Natural killer cell (primary cell): ENCODE data around the gene LAPTM5. TPM values are rescaled to one million over a fixed set of nuclear protein-coding genes. Genes with fewer than 3 reads are reported as not detected.
A peak's percentile ranks its signal among the peaks of the same experiment; 100 is the strongest.

Experiments used
- ATAC-seq, 3 donors: fragments of 150-1000 bp in 2 of 3; fragments of 200-7000 bp in 1 of 3; cut with Tn5 transposase; 1 replicate in 1 of 3; 2 replicates in 2 of 3; pipeline ENCODE4 v1.10.0; 2021; ENCODE audit warnings: mild to moderate bottlenecking in 2 of 3, moderate library complexity in 2 of 3
- DNase-seq, 2 donors: peaks; one replicate each; pipeline versions ENCODE4 v3.0.0 to v3.0.0-alpha.2; 2013 to 2021; ENCODE audit warnings: mixed read lengths in 1 of 2
- H3K27ac ChIP-seq: one replicate; pipeline ENCODE4 v1.5.1; 2013; ENCODE audit warnings: mild to moderate bottlenecking, low read length
- H3K27me3 ChIP-seq: one replicate; pipeline ENCODE4 v1.6.1; 2013; ENCODE audit warnings: low read length; ENCODE audit not compliant: control insufficient read depth, insufficient read depth
- H3K36me3 ChIP-seq: one replicate; pipeline ENCODE4 v1.6.1; 2013; ENCODE audit warnings: low read length; ENCODE audit not compliant: control insufficient read depth, insufficient read depth
- H3K4me1 ChIP-seq: one replicate; pipeline ENCODE4 v1.6.1; 2013; ENCODE audit warnings: low read length; ENCODE audit not compliant: control insufficient read depth, insufficient read depth
- H3K4me3 ChIP-seq: one replicate; pipeline ENCODE4 v1.5.1; 2013; ENCODE audit warnings: low read length
- H3K9me3 ChIP-seq: one replicate; pipeline ENCODE4 v1.6.1; 2013; ENCODE audit warnings: low read length; ENCODE audit not compliant: control insufficient read depth, insufficient read depth
- H3K27ac Mint-ChIP-seq, 2 donors: one replicate each; pipeline ENCODE4 v1.8.0; 2022; ENCODE audit warnings: mild to moderate bottlenecking in 2 of 2, mixed read lengths in 2 of 2, moderate library complexity in 1 of 2
- H3K27me3 Mint-ChIP-seq, 2 donors: one replicate each; pipeline ENCODE4 v1.8.0; 2022; ENCODE audit warnings: low read depth in 2 of 2, mixed read lengths in 2 of 2
- H3K36me3 Mint-ChIP-seq: one replicate; pipeline ENCODE4 v1.8.0; 2022; ENCODE audit warnings: mixed read lengths
- H3K4me1 Mint-ChIP-seq, 2 donors: one replicate each; pipeline ENCODE4 v1.8.0; 2022; ENCODE audit warnings: mixed read lengths in 2 of 2
- H3K4me3 Mint-ChIP-seq: one replicate; pipeline ENCODE4 v1.8.0; 2022; ENCODE audit warnings: mild to moderate bottlenecking, moderate library complexity, mixed read lengths
- H3K9me3 Mint-ChIP-seq, 2 donors: one replicate each; pipeline ENCODE4 v1.8.0; 2022; ENCODE audit warnings: mixed read lengths in 2 of 2
- WGBS: methylation state at CpG from one replicate; pipeline ENCODE4 v1.1.7; 2013; ENCODE audit warnings: missing lambda C conversion rate; ENCODE audit not compliant: insufficient coverage; 5-methylcytosine and 5-hydroxymethylcytosine counted together
- intact Hi-C: fragments of 100-400 bp; cut with micrococcal nuclease; formaldehyde crosslinking; loops from one replicate; pipeline ENCODE4 v1.14.2; 2022
- total RNA-seq, 4 donors: library from RNA; stranded (reverse); fragments of 120-200 nt in 1 of 4; gene quantifications; one replicate each; pipeline versions ENCODE4 v1.2.3 to v1.2.4, GENCODE V29; 2013 to 2022
- TF ChIP-seq, protein P1 (sequence below): fragments of 200-600 bp; IDR thresholded peaks from one replicate; pipeline ENCODE4 v1.8.0; 2022; ENCODE audit warnings: antibody characterized with exemption

LAPTM5 gene
- total RNA-seq, 3 donors from 2014 or later (not counting 1 experiment from before 2014, with no cell fraction given) = 520 to 674 (median 533) TPM

- Mint-ChIP-seq H3K27ac (peak overlapping the region; percentile 72 to 83), H3K27me3 (no peaks in the 10 kb centered on the region), H3K4me1 (peaks cover 36 to 44% of the 10 kb centered on the region in 2 donors), H3K4me3 (no peak overlapping the region), H3K9me3 (no peaks in the 10 kb centered on the region), H3K36me3 (peaks cover 8% of the 10 kb centered on the region)
- Histone ChIP-seq H3K9me3 (no peaks in the 10 kb centered on the region), H3K27me3 (no peaks in the 10 kb centered on the region), H3K4me1 (peaks cover 39% of the 10 kb centered on the region), H3K27ac (peak overlapping the region; percentile 42), H3K36me3 (peaks cover 34% of the 10 kb centered on the region), H3K4me3 (no peak overlapping the region)
- ATAC-seq (no peak), DNase-seq (no peak)
- 72% methylated on average over 23 of the region's 23 CpGs for WGBS
- intact Hi-C loops = no loop called here
- TF ChIP-seq, protein P1, sequence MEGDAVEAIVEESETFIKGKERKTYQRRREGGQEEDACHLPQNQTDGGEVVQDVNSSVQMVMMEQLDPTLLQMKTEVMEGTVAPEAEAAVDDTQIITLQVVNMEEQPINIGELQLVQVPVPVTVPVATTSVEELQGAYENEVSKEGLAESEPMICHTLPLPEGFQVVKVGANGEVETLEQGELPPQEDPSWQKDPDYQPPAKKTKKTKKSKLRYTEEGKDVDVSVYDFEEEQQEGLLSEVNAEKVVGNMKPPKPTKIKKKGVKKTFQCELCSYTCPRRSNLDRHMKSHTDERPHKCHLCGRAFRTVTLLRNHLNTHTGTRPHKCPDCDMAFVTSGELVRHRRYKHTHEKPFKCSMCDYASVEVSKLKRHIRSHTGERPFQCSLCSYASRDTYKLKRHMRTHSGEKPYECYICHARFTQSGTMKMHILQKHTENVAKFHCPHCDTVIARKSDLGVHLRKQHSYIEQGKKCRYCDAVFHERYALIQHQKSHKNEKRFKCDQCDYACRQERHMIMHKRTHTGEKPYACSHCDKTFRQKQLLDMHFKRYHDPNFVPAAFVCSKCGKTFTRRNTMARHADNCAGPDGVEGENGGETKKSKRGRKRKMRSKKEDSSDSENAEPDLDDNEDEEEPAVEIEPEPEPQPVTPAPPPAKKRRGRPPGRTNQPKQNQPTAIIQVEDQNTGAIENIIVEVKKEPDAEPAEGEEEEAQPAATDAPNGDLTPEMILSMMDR = no peak
These were observed 27.0 kb downstream of the LAPTM5 start for GRCh38 chr1:30730346-30731108.

GRCh38 chr1:30729901-30730300 lies 27.7 kb downstream of the LAPTM5 start:
- TF ChIP-seq, protein P1 = no peak
- Mint-ChIP-seq H3K9me3 (no peaks in the 10 kb centered on the region), H3K36me3 (peaks cover 8% of the 10 kb centered on the region), H3K4me3 (peak overlapping the region; percentile 55), H3K27me3 (no peaks in the 10 kb centered on the region), H3K27ac (peak overlapping the region; percentile 31 to 72), H3K4me1 (peaks cover 36 to 43% of the 10 kb centered on the region in 2 donors)
- no peak for DNase-seq
- 88% methylated on average over 6 of the region's 6 CpGs for WGBS
- no peak for ATAC-seq
- H3K4me3 ChIP-seq = no peak overlapping the region
- H3K27me3 ChIP-seq = no peaks in the 10 kb centered on the region
- peak overlapping the region; percentile 42 for H3K27ac ChIP-seq
- peaks cover 39% of the 10 kb centered on the region for H3K4me1 ChIP-seq
- H3K36me3 ChIP-seq = peaks cover 27% of the 10 kb centered on the region
- intact Hi-C loops = no loop called here
- no peaks in the 10 kb centered on the region for H3K9me3 ChIP-seq

DNA sequence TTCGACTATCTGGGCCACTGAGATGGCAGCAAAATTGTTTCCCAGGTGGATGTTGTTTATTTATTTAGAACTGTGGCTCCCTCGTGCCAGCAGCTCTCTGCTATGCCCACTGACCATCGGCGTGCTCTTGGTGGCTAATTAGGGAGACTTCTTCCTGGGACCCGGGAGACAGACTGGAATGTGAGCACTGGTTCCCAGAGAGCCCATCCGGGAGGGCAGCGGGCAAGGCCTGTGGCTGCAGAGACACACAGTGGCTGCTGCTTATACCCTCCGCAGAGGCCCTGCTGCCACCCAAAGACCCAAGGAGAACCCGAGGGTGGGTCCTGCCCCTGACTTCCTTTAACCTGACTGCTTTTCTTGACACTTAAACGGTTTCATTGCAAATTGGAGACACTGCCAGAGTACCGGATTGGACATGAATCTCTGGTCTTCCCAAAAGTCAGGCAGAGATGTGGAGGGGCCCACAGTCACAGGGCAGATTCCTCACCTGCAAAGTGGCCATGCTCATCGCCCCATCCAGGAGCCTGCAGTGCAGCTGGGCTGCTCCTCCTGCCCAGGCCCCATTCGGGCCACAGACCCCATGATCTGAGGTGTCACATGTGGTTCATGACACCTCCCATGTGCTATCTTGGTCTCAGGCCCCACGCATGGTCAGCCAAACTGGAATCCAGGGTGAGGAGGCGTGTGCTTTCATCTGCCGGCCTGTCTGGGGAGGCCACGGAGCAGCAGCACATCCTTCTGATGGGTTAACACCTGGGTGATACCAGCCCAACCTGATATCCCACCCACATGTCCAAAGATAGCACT lies 28.5 kb downstream of the LAPTM5 start:
- peaks cover 8% of the 10 kb centered on the region for H3K36me3 Mint-ChIP-seq
- no peaks in the 10 kb centered on the region for H3K9me3 Mint-ChIP-seq
- H3K4me3 Mint-ChIP-seq = peak overlapping the region; percentile 55
- H3K4me3 ChIP-seq = no peak overlapping the region
- TF ChIP-seq, protein P1 = no peak
- H3K27me3 ChIP-seq = no peaks in the 10 kb centered on the region
- peak overlapping the region; percentile 31 to 72 for H3K27ac Mint-ChIP-seq
- no peaks in the 10 kb centered on the region for H3K9me3 ChIP-seq
- intact Hi-C loops = no loop called here
- H3K27me3 Mint-ChIP-seq = no peaks in the 10 kb centered on the region
- peaks cover 39% of the 10 kb centered on the region for H3K4me1 ChIP-seq
- 57% methylated on average over 17 of the region's 17 CpGs for WGBS
- no peak for DNase-seq
- H3K36me3 ChIP-seq = peaks cover 22% of the 10 kb centered on the region
- peaks cover 36 to 45% of the 10 kb centered on the region in 2 donors for H3K4me1 Mint-ChIP-seq
- ATAC-seq = peak in 2 of 3 donors; percentile 19 to 35
- H3K27ac ChIP-seq = no peak overlapping the region
